Vagina (tissue), 2 donors: ENCODE results near the gene TOR4A.

ENCODE experiments used
- CTCF ChIP-seq, 3 experiments: fragments of 450-650 bp in 2 of 3; fragments of 200-600 bp in 1 of 3; sonication (generic) in 1 of 3; IDR thresholded peaks; one replicate each; pipeline ENCODE4 v1.5.1; 2017 to 2019; ENCODE audit warnings: antibody characterized with exemption in 3 of 3, mild to moderate bottlenecking in 2 of 3, moderate library complexity in 2 of 3
- POLR2A ChIP-seq, 2 donors: fragments of 450-650 bp; IDR thresholded peaks; one replicate each; pipeline ENCODE4 v1.6.1; 2017; ENCODE audit warnings: antibody characterized with exemption in 2 of 2, mild to moderate bottlenecking in 2 of 2, moderate library complexity in 2 of 2

DNA sequence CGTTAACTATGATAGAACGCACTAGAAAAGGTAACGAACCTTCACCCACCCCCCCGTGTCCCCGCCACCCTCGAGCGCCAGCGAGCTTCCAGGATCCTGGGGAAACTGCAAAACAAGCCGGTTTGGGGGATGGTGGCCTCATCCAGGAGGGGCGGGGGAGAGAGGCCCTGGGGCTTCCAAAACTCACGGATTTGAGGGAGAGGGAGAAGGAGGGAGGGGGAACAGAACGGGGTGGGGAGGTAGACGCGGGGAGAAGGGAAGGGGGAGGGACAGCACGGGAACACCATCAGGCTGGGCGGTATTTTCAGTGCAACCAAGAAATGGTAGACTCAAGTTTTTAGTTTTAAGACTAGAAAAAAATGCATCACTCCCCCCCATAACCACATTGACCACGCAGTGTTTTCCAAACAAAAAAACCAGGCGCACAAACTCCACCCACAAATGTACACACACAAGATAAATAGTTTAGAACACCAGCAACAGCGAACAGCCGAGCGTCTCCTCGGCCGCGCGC, 23.1 kb downstream of the TOR4A start:
- no peak for TF ChIP-seq POLR2A (IDR thresholded peaks at IDR 0.05)
- no peak for TF ChIP-seq CTCF (IDR thresholded peaks at IDR 0.05)
